T-cell (primary cell): ENCODE results near the gene FTO. TPM values are rescaled to one million over a fixed set of nuclear protein-coding genes. Genes with fewer than 3 reads are reported as not detected.

ENCODE experiments used
- ATAC-seq, 4 experiments: fragments of 200-7000 bp in 3 of 4; fragments of 150-1000 bp in 1 of 4; cut with Tn5 transposase; replicated peaks in 1 of 4; 1 replicate in 3 of 4; 2 replicates in 1 of 4; pipeline ENCODE4 v1.10.0; 2021; ENCODE audit warnings: moderate library complexity in 3 of 4, mild to moderate bottlenecking in 2 of 4, moderate number of reproducible peaks in 1 of 4
- CTCF ChIA-PET, 2 donors: fragments of 300-600 bp; sonication (Branson Sonifier 250); formaldehyde crosslinking; loops; one replicate each; lab custom pipeline; 2022; ENCODE audit warnings: antibody characterized with exemption in 2 of 2; lab: Charles Lee
- POLR2A ChIA-PET, 2 donors: fragments of 300-600 bp; sonication (Branson Sonifier 250); formaldehyde crosslinking; loops; one replicate each; lab custom pipeline; 2022; ENCODE audit warnings: antibody characterized with exemption in 2 of 2; lab: Charles Lee
- DNase-seq, 35 experiments: peaks; one replicate each; pipeline versions ENCODE4 v3.0.0 to v3.0.0-alpha.2; 2013 to 2023
- H3K27ac ChIP-seq: one replicate; pipeline ENCODE4 v1.5.1; 2013; ENCODE audit warnings: low read length
- H3K27me3 ChIP-seq, 2 experiments: replicated peaks in 1 of 2; 1 replicate in 1 of 2; 2 replicates in 1 of 2; pipeline versions ENCODE4 v1.6.1 to v1.7.0; 2013; ENCODE audit warnings: low read length in 1 of 2, mixed read lengths in 1 of 2; ENCODE audit not compliant: control insufficient read depth in 2 of 2, insufficient read depth in 2 of 2; ENCODE audit errors: extremely low read depth in 1 of 2
- H3K36me3 ChIP-seq, 2 donors: 1 replicate in 1 of 2; 2 replicates in 1 of 2; pipeline versions ENCODE4 v1.6.1 to v1.7.0; 2013; ENCODE audit warnings: low read length in 1 of 2; ENCODE audit not compliant: control insufficient read depth in 2 of 2, insufficient read depth in 1 of 2; ENCODE audit errors: extremely low read depth in 1 of 2
- H3K4me1 ChIP-seq, 2 experiments: 1 replicate in 1 of 2; 2 replicates in 1 of 2; pipeline versions ENCODE4 v1.6.1 to v1.7.0; 2013; ENCODE audit warnings: low read length in 2 of 2, mixed read lengths in 1 of 2; ENCODE audit not compliant: insufficient read depth in 2 of 2, control insufficient read depth in 1 of 2; ENCODE audit errors: extremely low read depth in 1 of 2
- H3K4me3 ChIP-seq, 2 donors: 1 replicate in 1 of 2; 2 replicates in 1 of 2; pipeline versions ENCODE4 v1.5.1 to v1.7.0; 2013; ENCODE audit warnings: mild to moderate bottlenecking in 2 of 2, low read length in 1 of 2, moderate library complexity in 1 of 2; ENCODE audit not compliant: control insufficient read depth in 1 of 2; ENCODE audit errors: extremely low read depth in 1 of 2
- H3K9me3 ChIP-seq: 2 replicates; pipeline ENCODE4 v1.7.0; 2013
- H3K27ac Mint-ChIP-seq, 2 donors: one replicate each; pipeline ENCODE4 v1.8.0; 2020 to 2021; ENCODE audit warnings: mild to moderate bottlenecking in 2 of 2, mixed read lengths in 2 of 2
- H3K27me3 Mint-ChIP-seq, 2 donors: one replicate each; pipeline ENCODE4 v1.8.0; 2021 to 2022; ENCODE audit warnings: mixed read lengths in 2 of 2
- H3K36me3 Mint-ChIP-seq: one replicate; pipeline ENCODE4 v1.8.0; 2021; ENCODE audit warnings: mixed read lengths
- H3K4me1 Mint-ChIP-seq, 3 donors: one replicate each; pipeline ENCODE4 v1.8.0; 2020 to 2022; ENCODE audit warnings: mixed read lengths in 3 of 3, mild to moderate bottlenecking in 1 of 3
- H3K4me3 Mint-ChIP-seq, 3 donors: one replicate each; pipeline ENCODE4 v1.8.0; 2020 to 2022; ENCODE audit warnings: mild to moderate bottlenecking in 3 of 3, mixed read lengths in 3 of 3, moderate library complexity in 3 of 3
- H3K9me3 Mint-ChIP-seq, 3 donors: one replicate each; pipeline ENCODE4 v1.8.0; 2020 to 2022; ENCODE audit warnings: mixed read lengths in 3 of 3
- WGBS: methylation state at CpG from one replicate; pipeline ENCODE4 v1.1.5; 2013; ENCODE audit warnings: missing lambda C conversion rate; ENCODE audit not compliant: insufficient coverage; 5-methylcytosine and 5-hydroxymethylcytosine counted together
- total RNA-seq, 35 experiments: library from RNA in 6 of 35; stranded (reverse) in 6 of 35; fragments of 120-200 nt in 1 of 35; gene quantifications; one replicate each; pipeline versions ENCODE4 v1.2.1 to v1.2.4 and lab custom pipeline; 2013 to 2026

FTO gene
- total RNA-seq, 5 donors from 2014 or later (not counting 1 experiment from before 2014, with no cell fraction given) = 44.7 to 69.0 (median 46.0) TPM

DNA sequence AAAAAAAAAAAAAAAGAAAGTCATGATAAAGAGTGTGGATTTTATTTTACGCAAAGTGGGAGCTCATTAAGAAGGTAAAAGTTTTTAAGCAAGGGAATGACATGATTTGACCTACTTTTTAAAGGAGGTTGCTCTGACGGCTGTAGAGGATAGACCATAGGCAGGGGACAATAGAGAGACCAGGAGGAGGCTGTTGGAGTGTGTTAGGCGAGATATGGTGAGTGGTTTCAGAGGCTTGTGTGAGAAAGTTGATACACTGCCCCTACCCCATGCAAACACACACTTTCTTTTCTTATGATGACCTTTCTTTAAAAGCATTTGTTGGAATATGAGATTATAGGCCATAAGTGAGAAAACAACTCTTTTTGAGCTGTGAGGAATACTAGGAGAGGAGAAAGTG lies 82.0 kb downstream of the FTO start:
- DNase-seq (no peak), ATAC-seq (no peak)
- ChIA-PET POLR2A (no interaction called here), CTCF (interaction anchor here in 1 of 2 donors (0.6 kb wide), 1 partner anchor 20 kb away, joined by 5 read pairs; no protein-coding TSS in a partner anchor)
- H3K9me3 ChIP-seq = no peaks in the 10 kb centered on the region
- no peaks in the 10 kb centered on the region for H3K36me3 ChIP-seq
- H3K27ac ChIP-seq = no peak overlapping the region
- no peaks in the 10 kb centered on the region for H3K27me3 Mint-ChIP-seq
- no peaks in the 10 kb centered on the region for H3K4me1 ChIP-seq
- no peak overlapping the region for H3K4me3 Mint-ChIP-seq
- 100% methylated on average over 1 of the region's 3 CpGs for WGBS
- peaks cover 40 to 56% (median 45%) of the 10 kb centered on the region in 3 donors for H3K4me1 Mint-ChIP-seq
- H3K27ac Mint-ChIP-seq = no peak overlapping the region
- H3K9me3 Mint-ChIP-seq = no peaks in the 10 kb centered on the region
- H3K27me3 ChIP-seq = no peaks in the 10 kb centered on the region
- H3K4me3 ChIP-seq = no peak overlapping the region
- H3K36me3 Mint-ChIP-seq = peaks cover 12% of the 10 kb centered on the region

DNA sequence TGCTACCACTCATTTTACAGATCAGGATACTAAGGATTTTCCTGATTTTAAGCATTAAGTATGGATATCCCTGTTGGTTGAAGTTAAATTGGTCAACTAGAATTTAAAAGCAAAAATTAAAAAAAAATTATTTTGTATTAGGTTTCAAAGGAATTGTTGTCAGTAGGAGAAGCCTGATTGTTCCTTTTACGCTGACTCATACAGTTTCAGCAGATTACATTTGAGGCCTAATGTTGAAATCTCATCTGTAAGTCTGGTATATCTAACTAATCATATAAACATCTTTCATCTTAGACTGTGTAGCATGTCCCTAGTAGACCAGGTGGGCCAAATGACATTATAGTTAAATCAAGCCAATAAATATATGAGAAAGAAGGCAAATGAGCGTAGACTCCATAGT lies 83.5 kb downstream of the FTO start:
- no peak for ATAC-seq
- H3K4me1 Mint-ChIP-seq = peaks cover 41 to 44% (median 42%) of the 10 kb centered on the region in 3 donors
- ChIA-PET POLR2A (no interaction called here), CTCF (no interaction called here)
- no peaks in the 10 kb centered on the region for H3K27me3 Mint-ChIP-seq
- no peak for DNase-seq
- Histone ChIP-seq H3K27ac (no peak overlapping the region), H3K36me3 (no peaks in the 10 kb centered on the region), H3K27me3 (no peaks in the 10 kb centered on the region), H3K4me3 (no peak overlapping the region), H3K9me3 (no peaks in the 10 kb centered on the region), H3K4me1 (no peaks in the 10 kb centered on the region)
- no peak overlapping the region for H3K4me3 Mint-ChIP-seq
- H3K27ac Mint-ChIP-seq = no peak overlapping the region
- H3K9me3 Mint-ChIP-seq = no peaks in the 10 kb centered on the region
- H3K36me3 Mint-ChIP-seq = peaks cover 12% of the 10 kb centered on the region
- WGBS = no CpG with 5 or more reads among the region's 2 CpGs

DNA sequence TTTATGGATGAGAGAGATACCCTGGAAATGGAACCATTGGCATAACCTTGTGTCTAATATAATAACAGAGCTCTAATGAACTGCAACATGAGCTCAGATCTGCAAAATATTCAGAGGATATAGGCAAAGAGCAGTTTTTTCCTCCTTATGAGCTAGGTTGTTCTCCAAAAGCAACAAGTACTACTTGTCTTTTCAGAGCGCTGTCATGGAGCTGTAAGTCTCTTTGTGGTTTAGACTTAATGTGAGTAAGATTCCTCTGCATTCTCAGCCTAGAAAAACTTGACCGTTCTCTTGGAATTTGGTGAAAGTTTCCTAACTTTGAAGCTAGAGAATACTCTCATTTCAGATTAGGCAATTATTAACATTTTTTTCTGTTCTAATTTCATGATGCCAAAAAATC lies 85.2 kb downstream of the FTO start:
- ChIA-PET POLR2A (interaction anchor here in 1 of 2 donors (0.6 kb wide), 1 partner anchor 981 kb away, joined by 3 read pairs; no protein-coding TSS in a partner anchor), CTCF (interaction anchor here in 1 of 2 donors (1.1 to 1.2 kb wide), 2 partner anchors 17 to 84 kb away, joined by 3 to 4 read pairs; no protein-coding TSS in a partner anchor)
- ATAC-seq = no peak
- Histone ChIP-seq H3K4me1 (no peaks in the 10 kb centered on the region), H3K27me3 (no peaks in the 10 kb centered on the region), H3K36me3 (no peaks in the 10 kb centered on the region), H3K9me3 (no peaks in the 10 kb centered on the region), H3K4me3 (no peak overlapping the region), H3K27ac (no peak overlapping the region)
- Mint-ChIP-seq H3K27ac (no peak overlapping the region), H3K27me3 (no peaks in the 10 kb centered on the region), H3K9me3 (no peaks in the 10 kb centered on the region), H3K36me3 (peaks cover 6% of the 10 kb centered on the region), H3K4me1 (peaks cover 37 to 44% (median 43%) of the 10 kb centered on the region in 3 donors), H3K4me3 (no peak overlapping the region)
- DNase-seq = no peak
- WGBS = no CpG with 5 or more reads among the region's 2 CpGs

DNA sequence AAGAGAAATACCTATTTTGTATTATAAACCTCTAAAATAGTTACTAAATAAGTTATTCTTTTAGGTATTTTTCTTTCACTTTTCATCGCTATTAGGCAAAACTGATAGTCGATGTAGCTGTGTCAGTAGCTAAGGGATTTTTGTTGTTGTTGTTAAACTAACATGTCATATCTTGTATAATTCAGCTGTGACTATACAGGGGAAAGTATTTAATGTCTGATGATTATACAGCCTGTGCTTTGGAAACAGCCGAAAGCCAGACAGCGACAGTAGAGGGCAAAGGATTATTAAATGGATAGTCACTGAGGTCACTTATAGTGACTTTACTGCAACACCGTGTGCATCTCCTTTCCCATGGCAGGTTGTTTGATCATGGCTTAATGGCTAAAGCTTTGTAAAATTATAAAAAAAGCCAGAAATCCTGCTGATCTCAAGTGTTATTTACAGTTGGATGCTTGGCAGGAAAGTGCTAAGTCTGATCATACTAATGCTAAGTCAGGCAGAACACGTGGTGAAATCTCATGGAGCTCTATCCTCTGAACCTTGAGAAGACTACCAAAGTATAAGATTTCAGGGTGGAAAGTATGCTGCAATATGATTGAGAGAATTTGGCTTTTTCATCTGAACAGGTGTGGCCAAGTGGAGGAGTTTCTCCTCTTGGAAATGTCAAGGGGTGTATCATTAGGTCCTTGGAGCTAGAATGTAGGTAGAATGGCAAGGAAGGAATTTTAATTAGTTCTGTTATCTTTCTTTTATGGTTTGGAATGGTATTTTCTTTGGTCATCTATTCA lies 88.4 kb downstream of the FTO start:
- no peaks in the 10 kb centered on the region for H3K4me1 ChIP-seq
- Mint-ChIP-seq H3K4me3 (no peak overlapping the region), H3K9me3 (no peaks in the 10 kb centered on the region), H3K27ac (no peak overlapping the region), H3K27me3 (no peaks in the 10 kb centered on the region), H3K36me3 (peaks cover 3% of the 10 kb centered on the region), H3K4me1 (peaks cover 47 to 56% (median 48%) of the 10 kb centered on the region in 3 donors)
- DNase-seq (no peak), ATAC-seq (no peak)
- H3K9me3 ChIP-seq = no peaks in the 10 kb centered on the region
- H3K27me3 ChIP-seq = no peaks in the 10 kb centered on the region
- no peaks in the 10 kb centered on the region for H3K36me3 ChIP-seq
- WGBS = 96% methylated on average over 4 of the region's 6 CpGs
- H3K4me3 ChIP-seq = no peak overlapping the region
- ChIA-PET POLR2A (no interaction called here), CTCF (no interaction called here)
- no peak overlapping the region for H3K27ac ChIP-seq

DNA sequence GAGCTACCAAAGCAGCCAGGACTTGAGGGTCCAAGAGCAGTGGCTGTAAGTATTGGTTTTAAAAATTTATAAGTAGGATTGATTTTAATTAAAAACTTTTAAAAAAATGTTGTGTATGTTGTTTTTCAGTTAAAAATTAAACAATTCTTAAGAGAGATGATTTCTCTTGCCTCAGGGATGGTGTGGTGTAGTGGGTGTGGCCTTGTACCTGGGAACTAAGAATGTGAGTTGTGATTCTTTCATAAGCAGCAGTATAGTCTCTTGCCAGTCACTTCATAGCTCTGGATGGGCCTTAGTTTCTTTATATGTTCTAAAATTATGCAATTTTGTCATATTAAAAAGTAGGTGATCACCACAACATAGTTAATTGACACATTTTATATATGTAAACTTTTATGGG lies 99.5 kb downstream of the FTO start:
- CTCF ChIA-PET = no interaction called here
- peaks cover 41 to 48% (median 46%) of the 10 kb centered on the region in 3 donors for H3K4me1 Mint-ChIP-seq

DNA sequence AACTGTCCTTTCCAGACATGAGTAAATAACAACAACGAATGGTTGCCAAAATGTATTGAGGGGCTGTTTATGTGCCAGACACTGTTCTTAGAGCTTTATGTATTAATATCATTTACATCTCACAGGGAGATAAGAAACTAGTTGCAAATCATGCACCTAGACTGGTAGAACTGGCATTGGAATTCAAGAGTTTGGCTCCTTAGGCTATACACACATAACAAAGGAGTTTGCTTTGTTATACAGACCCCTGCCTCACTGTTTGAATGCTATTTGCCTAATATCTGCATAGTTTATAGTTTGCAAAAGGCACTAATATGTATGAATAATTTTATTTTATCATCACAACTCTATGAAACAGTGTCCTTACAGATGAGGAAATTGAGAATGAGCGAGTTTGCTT lies 100.0 kb downstream of the FTO start:
- H3K27ac Mint-ChIP-seq = no peak overlapping the region
- WGBS = no CpG with 5 or more reads among the region's 2 CpGs
- no peaks in the 10 kb centered on the region for H3K27me3 ChIP-seq
- no peaks in the 10 kb centered on the region for H3K36me3 ChIP-seq
- H3K27ac ChIP-seq = no peak overlapping the region
- peaks cover 44 to 47% (median 46%) of the 10 kb centered on the region in 3 donors for H3K4me1 Mint-ChIP-seq
- DNase-seq (no peak), ATAC-seq (no peak)
- peaks cover 0 to 9% (median 3%) of the 10 kb centered on the region in 3 donors for H3K9me3 Mint-ChIP-seq
- H3K9me3 ChIP-seq = no peaks in the 10 kb centered on the region
- no peak overlapping the region for H3K4me3 ChIP-seq
- POLR2A ChIA-PET = no interaction called here
- H3K4me3 Mint-ChIP-seq = no peak overlapping the region
- H3K36me3 Mint-ChIP-seq = peaks cover 5% of the 10 kb centered on the region
- no peaks in the 10 kb centered on the region for H3K4me1 ChIP-seq
- CTCF ChIA-PET = interaction anchor here in 1 of 2 donors (0.6 kb wide), 1 partner anchor 84 kb away, joined by 3 read pairs; no protein-coding TSS in a partner anchor
- H3K27me3 Mint-ChIP-seq = no peaks in the 10 kb centered on the region

More for the DNA sequence above, 99.5 kb downstream of the FTO start:
- no peaks in the 10 kb centered on the region for H3K27me3 ChIP-seq
- H3K4me3 ChIP-seq = no peak overlapping the region
- Mint-ChIP-seq H3K4me3 (no peak overlapping the region), H3K9me3 (peaks cover 0 to 12% (median 3%) of the 10 kb centered on the region in 3 donors), H3K36me3 (peaks cover 10% of the 10 kb centered on the region), H3K27ac (no peak overlapping the region), H3K27me3 (no peaks in the 10 kb centered on the region)
- H3K27ac ChIP-seq = no peak overlapping the region
- POLR2A ChIA-PET = interaction anchor here in 1 of 2 donors (0.5 kb wide), 1 partner anchor 17 kb away, joined by 5 read pairs; no protein-coding TSS in a partner anchor
- ATAC-seq = no peak
- H3K36me3 ChIP-seq = no peaks in the 10 kb centered on the region
- no peaks in the 10 kb centered on the region for H3K9me3 ChIP-seq
- H3K4me1 ChIP-seq = no peaks in the 10 kb centered on the region
- no peak for DNase-seq
